CD14-positive monocyte (primary cell): ENCODE results near the gene PCDHA4. TPM values are rescaled to one million over a fixed set of nuclear protein-coding genes. Genes with fewer than 3 reads are reported as not detected.
"Not testable (repeated sequence)": the region's sequence is repeated elsewhere in the genome, so short reads cannot be mapped to it uniquely, and the experiment has no call there.

Experiments used
- DNase-seq, 3 donors: peaks; one replicate each; pipeline ENCODE4 v3.0.0-alpha.2; 2011 to 2022
- H2AFZ ChIP-seq: 2 replicates; pipeline ENCODE4 v1.6.0; 2012; ENCODE audit warnings: mild to moderate bottlenecking, low read depth, low read length, inconsistent platforms; ENCODE audit not compliant: insufficient read depth, poor library complexity, severe bottlenecking
- H3K27ac ChIP-seq, 2 donors: 1 replicate in 1 of 2; 2 replicates in 1 of 2; pipeline ENCODE4 v1.5.1; 2012 to 2013; ENCODE audit warnings: low read length in 2 of 2, control low read depth in 1 of 2, inconsistent platforms in 1 of 2, low read depth in 1 of 2, mild to moderate bottlenecking in 1 of 2
- H3K27me3 ChIP-seq, 2 donors: one replicate each; pipeline versions ENCODE4 v1.6.0 to v1.6.1; 2011 to 2013; ENCODE audit warnings: low read length in 2 of 2; ENCODE audit not compliant: control insufficient read depth in 2 of 2, insufficient read depth in 2 of 2
- H3K36me3 ChIP-seq, 2 donors: replicated peaks in 1 of 2; 1 replicate in 1 of 2; 2 replicates in 1 of 2; pipeline versions ENCODE4 v1.5.1 to v1.6.1; 2012 to 2013; ENCODE audit warnings: low read length in 2 of 2, control low read depth in 1 of 2, inconsistent platforms in 1 of 2, mild to moderate bottlenecking in 1 of 2; ENCODE audit not compliant: insufficient read depth in 2 of 2, control insufficient read depth in 1 of 2
- H3K4me1 ChIP-seq, 2 donors: 1 replicate in 1 of 2; 2 replicates in 1 of 2; pipeline versions ENCODE4 v1.5.1 to v1.6.1; 2012 to 2013; ENCODE audit warnings: low read length in 2 of 2, control low read depth in 1 of 2, inconsistent platforms in 1 of 2, mild to moderate bottlenecking in 1 of 2, moderate library complexity in 1 of 2; ENCODE audit not compliant: insufficient read depth in 2 of 2, control insufficient read depth in 1 of 2
- H3K4me2 ChIP-seq: replicated peaks from 2 replicates; pipeline ENCODE3; 2012; ENCODE audit warnings: low read length, moderate library complexity, mild to moderate bottlenecking; ENCODE audit not compliant: poor library complexity, severe bottlenecking; ENCODE audit errors: extremely low read depth
- H3K4me3 ChIP-seq, 3 experiments: fragments of 200-600 bp in 1 of 3; sonication (generic) in 1 of 3; replicated peaks in 1 of 3; 1 replicate in 2 of 3; 2 replicates in 1 of 3; pipeline ENCODE4 v1.5.1; 2011 to 2013; ENCODE audit warnings: low read length in 3 of 3, mild to moderate bottlenecking in 3 of 3, control low read depth in 2 of 3, low read depth in 2 of 3, inconsistent platforms in 1 of 3, moderate library complexity in 1 of 3
- H3K79me2 ChIP-seq: 2 replicates; pipeline ENCODE4 v1.6.0; 2012; ENCODE audit warnings: mild to moderate bottlenecking, control low read depth, inconsistent platforms, low read length, moderate library complexity; ENCODE audit not compliant: insufficient read depth
- H3K9ac ChIP-seq: 2 replicates; pipeline ENCODE4 v1.6.0; 2017; ENCODE audit warnings: low read length, mild to moderate bottlenecking; ENCODE audit not compliant: insufficient read depth, poor library complexity, severe bottlenecking
- H3K9me3 ChIP-seq, 2 donors: replicated peaks in 1 of 2; 1 replicate in 1 of 2; 2 replicates in 1 of 2; pipeline versions ENCODE4 v1.5.1 to v1.6.1; 2012 to 2013; ENCODE audit warnings: low read length in 2 of 2, control low read depth in 1 of 2; ENCODE audit not compliant: control insufficient read depth in 1 of 2, insufficient read depth in 1 of 2
- H4K20me1 ChIP-seq: 2 replicates; pipeline ENCODE4 v1.6.0; 2012; ENCODE audit warnings: mild to moderate bottlenecking, low read length, control low read depth, moderate library complexity; ENCODE audit not compliant: insufficient read depth
- H3K27ac Mint-ChIP-seq, 7 donors: one replicate each; pipeline ENCODE4 v1.8.0; 2020; ENCODE audit warnings: mild to moderate bottlenecking in 7 of 7, mixed read lengths in 7 of 7, moderate library complexity in 6 of 7, inconsistent platforms in 2 of 7
- H3K27me3 Mint-ChIP-seq, 3 donors: one replicate each; pipeline ENCODE4 v1.8.0; 2021 to 2022; ENCODE audit warnings: low read depth in 3 of 3, mild to moderate bottlenecking in 3 of 3, mixed read lengths in 3 of 3, moderate library complexity in 3 of 3, inconsistent platforms in 1 of 3
- H3K36me3 Mint-ChIP-seq, 2 donors: one replicate each; pipeline ENCODE4 v1.8.0; 2020; ENCODE audit warnings: mixed read lengths in 2 of 2, inconsistent platforms in 1 of 2, mild to moderate bottlenecking in 1 of 2
- H3K4me1 Mint-ChIP-seq: one replicate; pipeline ENCODE4 v1.8.0; 2020; ENCODE audit warnings: mild to moderate bottlenecking, mixed read lengths
- H3K4me3 Mint-ChIP-seq, 2 donors: one replicate each; pipeline ENCODE4 v1.8.0; 2020; ENCODE audit warnings: mild to moderate bottlenecking in 2 of 2, mixed read lengths in 2 of 2, moderate library complexity in 1 of 2
- H3K9me3 Mint-ChIP-seq, 7 donors: one replicate each; pipeline ENCODE4 v1.8.0; 2020 to 2022; ENCODE audit warnings: mixed read lengths in 7 of 7, mild to moderate bottlenecking in 6 of 7, moderate library complexity in 6 of 7, inconsistent platforms in 2 of 7
- WGBS: methylation state at CpG from one replicate; pipeline ENCODE4 v1.1.5; 2013; ENCODE audit warnings: missing lambda C conversion rate; ENCODE audit not compliant: insufficient coverage; 5-methylcytosine and 5-hydroxymethylcytosine counted together
- intact Hi-C, 2 donors: fragments of 100-400 bp; cut with micrococcal nuclease; formaldehyde crosslinking; loops; one replicate each; pipeline versions ENCODE4 v1.15.0 to v1.15.1; 2023
- polyA plus RNA-seq, 3 donors: library from polyadenylated mRNA; depleted of rRNA in 1 of 3; unstranded in 2 of 3; stranded (reverse) in 1 of 3; fragments of 300-500 nt in 2 of 3; fragments of >200 nt in 1 of 3; fragmentation: Illumina TruSeq in 2 of 3; gene quantifications; 1 replicate in 2 of 3; 2 replicates in 1 of 3; pipeline ENCODE4 v1.2.3, GENCODE V29; 2012 to 2021
- TF ChIP-seq, protein P1 (sequence below): fragments of 200-600 bp; IDR thresholded peaks from one replicate; pipeline ENCODE4 v1.8.0; 2022; ENCODE audit warnings: antibody characterized with exemption, mild to moderate bottlenecking

The PCDHA4 gene
- polyA plus RNA-seq, 3 donors, result not detected

DNA sequence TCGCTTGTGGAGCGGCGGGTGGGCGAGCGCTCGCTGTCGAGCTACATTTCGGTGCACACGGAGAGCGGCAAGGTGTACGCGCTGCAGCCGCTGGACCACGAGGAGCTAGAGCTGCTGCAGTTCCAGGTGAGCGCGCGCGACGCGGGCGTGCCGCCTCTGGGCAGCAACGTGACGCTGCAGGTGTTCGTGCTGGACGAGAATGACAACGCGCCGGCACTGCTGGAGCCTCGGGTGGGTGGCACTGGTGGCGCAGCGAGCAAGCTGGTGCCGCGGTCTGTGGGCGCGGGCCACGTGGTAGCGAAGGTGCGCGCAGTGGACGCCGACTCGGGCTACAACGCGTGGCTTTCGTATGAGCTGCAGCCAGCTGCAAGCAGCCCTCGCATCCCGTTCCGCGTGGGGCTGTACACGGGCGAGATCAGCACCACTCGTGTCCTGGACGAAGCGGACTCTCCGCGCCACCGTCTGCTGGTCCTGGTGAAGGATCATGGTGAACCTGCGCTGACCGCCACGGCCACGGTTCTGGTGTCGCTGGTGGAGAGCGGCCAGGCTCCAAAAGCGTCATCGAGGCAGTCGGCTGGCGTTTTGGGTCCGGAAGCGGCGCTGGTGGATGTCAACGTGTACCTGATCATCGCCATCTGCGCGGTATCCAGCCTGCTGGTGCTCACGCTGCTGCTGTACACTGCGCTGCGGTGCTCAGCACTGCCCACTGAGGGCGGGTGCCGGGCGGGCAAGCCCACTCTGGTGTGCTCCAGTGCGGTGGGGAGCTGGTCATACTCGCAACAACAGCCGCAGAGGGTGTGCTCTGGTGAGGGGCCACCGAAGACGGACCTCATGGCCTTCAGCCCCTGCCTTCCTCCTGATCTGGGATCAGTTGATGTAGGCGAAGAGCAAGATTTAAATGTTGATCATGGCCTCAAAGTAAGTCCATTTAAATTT is 36.2 kb downstream of the PCDHA4 start:
- H3K27ac ChIP-seq, result no peak overlapping the region
- no peaks in the 10 kb centered on the region for H4K20me1 ChIP-seq
- DNase-seq, result no peak
- TF ChIP-seq, protein P1, sequence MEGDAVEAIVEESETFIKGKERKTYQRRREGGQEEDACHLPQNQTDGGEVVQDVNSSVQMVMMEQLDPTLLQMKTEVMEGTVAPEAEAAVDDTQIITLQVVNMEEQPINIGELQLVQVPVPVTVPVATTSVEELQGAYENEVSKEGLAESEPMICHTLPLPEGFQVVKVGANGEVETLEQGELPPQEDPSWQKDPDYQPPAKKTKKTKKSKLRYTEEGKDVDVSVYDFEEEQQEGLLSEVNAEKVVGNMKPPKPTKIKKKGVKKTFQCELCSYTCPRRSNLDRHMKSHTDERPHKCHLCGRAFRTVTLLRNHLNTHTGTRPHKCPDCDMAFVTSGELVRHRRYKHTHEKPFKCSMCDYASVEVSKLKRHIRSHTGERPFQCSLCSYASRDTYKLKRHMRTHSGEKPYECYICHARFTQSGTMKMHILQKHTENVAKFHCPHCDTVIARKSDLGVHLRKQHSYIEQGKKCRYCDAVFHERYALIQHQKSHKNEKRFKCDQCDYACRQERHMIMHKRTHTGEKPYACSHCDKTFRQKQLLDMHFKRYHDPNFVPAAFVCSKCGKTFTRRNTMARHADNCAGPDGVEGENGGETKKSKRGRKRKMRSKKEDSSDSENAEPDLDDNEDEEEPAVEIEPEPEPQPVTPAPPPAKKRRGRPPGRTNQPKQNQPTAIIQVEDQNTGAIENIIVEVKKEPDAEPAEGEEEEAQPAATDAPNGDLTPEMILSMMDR, result no peak
- H3K9me3 ChIP-seq, result peaks cover 31 to 54% of the 10 kb centered on the region in 2 donors
- peaks cover 24 to 49% (median 32%) of the 10 kb centered on the region in 7 donors for H3K9me3 Mint-ChIP-seq
- H3K27ac Mint-ChIP-seq, result no peak overlapping the region
- WGBS, result 49% methylated on average over 84 of the region's 87 CpGs
- no peaks in the 10 kb centered on the region for H3K36me3 ChIP-seq
- H3K4me2 ChIP-seq, result no peak overlapping the region
- no peak overlapping the region for H2AFZ ChIP-seq
- peak overlapping the region in 1 of 2 donors; percentile 7 for H3K4me3 Mint-ChIP-seq
- peaks cover 4 to 20% (median 7%) of the 10 kb centered on the region in 3 donors for H3K27me3 Mint-ChIP-seq
- intact Hi-C loops, result no loop called here
- H3K9ac ChIP-seq, result no peak overlapping the region
- H3K27me3 ChIP-seq, result peaks cover 0 to 3% of the 10 kb centered on the region in 2 donors
- H3K79me2 ChIP-seq, result no peaks in the 10 kb centered on the region
- H3K4me3 ChIP-seq, result no peak overlapping the region
- H3K4me1 ChIP-seq, result no peaks in the 10 kb centered on the region
- no peaks in the 10 kb centered on the region for H3K4me1 Mint-ChIP-seq
- no peaks in the 10 kb centered on the region for H3K36me3 Mint-ChIP-seq

DNA sequence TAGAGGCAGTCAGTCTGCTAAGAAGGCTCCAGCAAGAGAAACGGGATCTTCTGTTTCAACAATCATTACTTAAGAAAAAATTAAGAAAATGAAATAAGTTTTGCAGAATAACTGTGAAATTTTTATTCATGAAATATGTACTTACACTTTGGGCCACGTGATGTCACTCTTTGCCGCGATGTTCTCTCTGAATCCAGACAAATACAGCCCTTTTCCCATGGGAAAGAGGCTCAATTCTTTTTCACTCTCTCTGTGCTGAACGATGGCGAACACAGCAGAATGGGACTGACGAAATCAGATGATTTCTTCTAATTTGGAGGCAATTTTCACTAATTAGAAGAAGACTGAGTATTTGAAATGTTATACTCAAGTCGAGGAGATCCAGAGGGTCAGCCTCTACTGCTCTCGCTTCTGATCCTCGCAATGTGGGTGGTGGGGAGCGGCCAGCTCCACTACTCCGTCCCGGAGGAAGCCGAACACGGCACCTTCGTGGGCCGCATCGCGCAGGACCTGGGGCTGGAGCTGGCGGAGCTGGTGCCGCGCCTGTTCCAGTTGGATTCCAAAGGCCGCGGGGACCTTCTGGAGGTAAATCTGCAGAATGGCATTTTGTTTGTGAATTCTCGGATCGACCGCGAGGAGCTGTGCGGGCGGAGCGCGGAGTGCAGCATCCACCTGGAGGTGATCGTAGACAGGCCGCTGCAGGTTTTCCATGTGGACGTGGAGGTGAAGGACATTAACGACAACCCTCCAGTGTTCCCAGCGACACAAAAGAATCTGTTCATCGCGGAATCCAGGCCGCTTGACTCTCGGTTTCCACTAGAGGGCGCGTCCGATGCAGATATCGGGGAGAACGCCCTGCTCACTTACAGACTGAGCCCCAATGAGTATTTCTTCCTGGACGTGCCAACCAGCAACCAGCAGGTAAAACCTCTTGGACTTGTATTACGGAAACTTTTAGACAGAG is 41.6 kb downstream of the PCDHA4 start, which contains the start of gene PCDHA9:
TSS of gene PCDHA9 (plus strand) at position 244 of the 964 bp plus-strand sequence. CDS start at position 358, 114 bp downstream.
- intact Hi-C loops, H3K4me3 ChIP-seq, H3K9ac ChIP-seq, H3K79me2 ChIP-seq, H3K4me2 ChIP-seq, H3K36me3 ChIP-seq, H3K36me3 Mint-ChIP-seq, H3K27me3 ChIP-seq, H4K20me1 ChIP-seq, H3K27me3 Mint-ChIP-seq, H3K4me1 Mint-ChIP-seq, H3K4me1 ChIP-seq, H2AFZ ChIP-seq, DNase-seq, H3K27ac ChIP-seq: not testable (repeated sequence)
- H3K9me3 ChIP-seq, result peaks cover 32 to 43% of the 10 kb centered on the region in 2 donors
- 26% methylated on average over 22 of the region's 48 CpGs for WGBS
- peaks cover 19 to 48% (median 24%) of the 10 kb centered on the region in 7 donors for H3K9me3 Mint-ChIP-seq
- peak within 1 kb of the TSS in 1 of 7 donors; percentile 41 for H3K27ac Mint-ChIP-seq
- H3K4me3 Mint-ChIP-seq, result peak within 1 kb of the TSS in 1 of 2 donors; percentile 3

DNA sequence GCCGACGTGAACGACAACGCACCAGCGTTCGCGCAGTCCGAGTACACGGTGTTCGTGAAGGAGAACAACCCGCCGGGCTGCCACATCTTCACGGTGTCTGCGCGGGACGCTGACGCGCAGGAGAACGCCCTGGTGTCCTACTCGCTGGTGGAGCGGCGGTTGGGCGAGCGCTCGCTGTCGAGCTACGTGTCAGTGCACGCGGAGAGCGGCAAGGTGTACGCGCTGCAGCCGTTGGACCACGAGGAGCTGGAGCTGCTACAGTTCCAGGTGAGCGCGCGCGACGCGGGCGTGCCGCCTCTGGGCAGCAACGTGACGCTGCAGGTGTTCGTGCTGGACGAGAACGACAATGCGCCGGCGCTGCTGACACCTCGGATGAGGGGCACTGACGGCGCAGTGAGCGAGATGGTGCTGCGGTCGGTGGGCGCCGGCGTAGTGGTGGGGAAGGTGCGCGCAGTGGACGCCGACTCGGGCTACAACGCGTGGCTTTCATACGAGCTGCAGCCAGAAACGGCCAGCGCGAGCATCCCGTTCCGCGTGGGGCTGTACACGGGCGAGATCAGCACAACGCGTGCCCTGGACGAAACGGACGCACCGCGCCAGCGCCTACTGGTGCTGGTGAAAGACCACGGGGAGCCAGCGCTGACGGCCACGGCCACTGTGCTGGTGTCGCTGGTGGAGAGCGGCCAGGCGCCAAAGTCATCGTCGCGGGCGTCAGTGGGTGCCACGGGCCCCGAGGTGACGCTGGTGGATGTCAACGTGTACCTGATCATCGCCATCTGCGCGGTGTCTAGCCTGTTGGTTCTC is 43.2 kb downstream of the PCDHA4 start:
- H3K9ac ChIP-seq, H3K27ac ChIP-seq, H2AFZ ChIP-seq, H3K4me3 ChIP-seq, DNase-seq, H4K20me1 ChIP-seq, H3K4me2 ChIP-seq, intact Hi-C loops, H3K27me3 Mint-ChIP-seq, H3K36me3 ChIP-seq, H3K4me3 Mint-ChIP-seq, H3K79me2 ChIP-seq, H3K27me3 ChIP-seq, H3K4me1 Mint-ChIP-seq, H3K36me3 Mint-ChIP-seq, H3K27ac Mint-ChIP-seq, H3K4me1 ChIP-seq: not testable (repeated sequence)
- H3K9me3 ChIP-seq, result peaks cover 31 to 45% of the 10 kb centered on the region in 2 donors
- peaks cover 19 to 51% (median 24%) of the 10 kb centered on the region in 7 donors for H3K9me3 Mint-ChIP-seq
- WGBS, result 46% methylated on average over 101 of the region's 101 CpGs
